ENCODE data around the gene C6orf58. TPM values are rescaled to one million over a fixed set of nuclear protein-coding genes. Genes with fewer than 3 reads are reported as not detected.

C6orf58 gene
- total and polyA plus RNA-seq, 2 experiments from 2014 or later, result 0.18 TPM; not detected in 1

DNA sequence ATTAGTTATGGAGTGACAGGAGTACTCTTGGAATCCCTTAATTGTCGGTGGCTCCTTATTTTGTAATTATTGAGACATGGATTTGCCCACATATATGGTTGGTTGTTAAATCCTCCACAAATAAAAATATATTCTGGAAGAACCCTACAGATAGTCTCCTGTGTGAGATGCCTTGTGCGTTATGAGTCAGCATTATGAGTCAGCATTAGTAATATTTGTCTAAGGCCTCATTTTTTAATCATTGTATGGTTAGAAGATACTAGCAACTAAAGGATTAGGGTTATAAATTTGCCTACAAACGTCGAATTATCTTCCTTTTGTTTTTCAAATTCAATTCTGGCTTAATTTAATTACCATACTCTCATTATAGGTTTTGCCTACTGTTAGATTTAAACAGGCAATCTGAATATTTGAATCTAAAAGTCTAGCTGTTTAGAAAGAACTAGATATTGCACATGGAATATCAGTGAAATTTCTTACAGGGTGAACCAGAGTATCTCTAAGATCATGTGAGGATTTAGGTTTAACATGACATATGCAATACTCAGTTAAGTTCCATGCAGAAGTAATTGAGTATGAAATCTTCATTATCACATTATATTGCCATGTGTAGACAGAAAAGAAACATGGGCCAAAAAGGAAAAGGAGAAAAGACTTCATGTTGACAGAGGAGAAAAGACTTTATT lies 5.9 kb downstream of the C6orf58 start:
- Histone ChIP-seq H3K27ac (ENCODE audit: low read depth) (no peak overlapping the region), H3K79me2 (replicated peaks; ENCODE audit: insufficient read depth) (no peaks in the 10 kb centered on the region), H3K4me1 (ENCODE audit: insufficient read depth) (no peaks in the 10 kb centered on the region; the same call in 1 of the 2 replicates), H2AFZ (no peak overlapping the region), H3K4me2 (no peak overlapping the region), H3F3A (replicated peaks; ENCODE audit: low read depth) (no peaks in the 10 kb centered on the region), H3K36me3 (ENCODE audit: insufficient read depth) (no peaks in the 10 kb centered on the region), H3K27me3 (ENCODE audit: insufficient read depth) (no peaks in the 10 kb centered on the region), H3K4me3 (no peak overlapping the region), H4K20me1 (replicated peaks; ENCODE audit: insufficient read depth) (no peaks in the 10 kb centered on the region), H3K9me2 (ENCODE audit: insufficient read depth) (no peaks in the 10 kb centered on the region)
- no peak overlapping the region for H3K27ac Mint-ChIP-seq
- no peak for ATAC-seq
- no peaks in the 10 kb centered on the region for H3K9me3 Mint-ChIP-seq
- H3K4me3 Mint-ChIP-seq, result no peak overlapping the region
- DNase-seq (ENCODE audit: low spot score), result no peak
- no peaks in the 10 kb centered on the region for H3K27me3 Mint-ChIP-seq (ENCODE audit: insufficient read depth, low read depth, poor library complexity)
- H3K36me3 Mint-ChIP-seq (ENCODE audit: low read depth), result no peaks in the 10 kb centered on the region
- TF ChIP-seq NANOG (IDR thresholded peaks at IDR 0.05; ENCODE audit: borderline replicate concordance) (no peak), JUNB (IDR thresholded peaks at IDR 0.05; ENCODE audit: unreplicated experiment) (no peak), ZNF114 (CRISPR knock-in tag; IDR thresholded peaks at IDR 0.05) (no peak), STAT1 (IDR thresholded peaks at IDR 0.05; ENCODE audit: unreplicated experiment) (no peak), POLR2AphosphoS5 (IDR thresholded peaks at IDR 0.05; ENCODE audit: low read depth) (no peak), CREB1 (CRISPR knock-in tag; IDR thresholded peaks at IDR 0.05; ENCODE audit: low read depth) (no peak), ZNF331 (CRISPR knock-in tag; IDR thresholded peaks at IDR 0.05; ENCODE audit: low read depth) (no peak)
- TF ChIP-seq, protein P1, sequence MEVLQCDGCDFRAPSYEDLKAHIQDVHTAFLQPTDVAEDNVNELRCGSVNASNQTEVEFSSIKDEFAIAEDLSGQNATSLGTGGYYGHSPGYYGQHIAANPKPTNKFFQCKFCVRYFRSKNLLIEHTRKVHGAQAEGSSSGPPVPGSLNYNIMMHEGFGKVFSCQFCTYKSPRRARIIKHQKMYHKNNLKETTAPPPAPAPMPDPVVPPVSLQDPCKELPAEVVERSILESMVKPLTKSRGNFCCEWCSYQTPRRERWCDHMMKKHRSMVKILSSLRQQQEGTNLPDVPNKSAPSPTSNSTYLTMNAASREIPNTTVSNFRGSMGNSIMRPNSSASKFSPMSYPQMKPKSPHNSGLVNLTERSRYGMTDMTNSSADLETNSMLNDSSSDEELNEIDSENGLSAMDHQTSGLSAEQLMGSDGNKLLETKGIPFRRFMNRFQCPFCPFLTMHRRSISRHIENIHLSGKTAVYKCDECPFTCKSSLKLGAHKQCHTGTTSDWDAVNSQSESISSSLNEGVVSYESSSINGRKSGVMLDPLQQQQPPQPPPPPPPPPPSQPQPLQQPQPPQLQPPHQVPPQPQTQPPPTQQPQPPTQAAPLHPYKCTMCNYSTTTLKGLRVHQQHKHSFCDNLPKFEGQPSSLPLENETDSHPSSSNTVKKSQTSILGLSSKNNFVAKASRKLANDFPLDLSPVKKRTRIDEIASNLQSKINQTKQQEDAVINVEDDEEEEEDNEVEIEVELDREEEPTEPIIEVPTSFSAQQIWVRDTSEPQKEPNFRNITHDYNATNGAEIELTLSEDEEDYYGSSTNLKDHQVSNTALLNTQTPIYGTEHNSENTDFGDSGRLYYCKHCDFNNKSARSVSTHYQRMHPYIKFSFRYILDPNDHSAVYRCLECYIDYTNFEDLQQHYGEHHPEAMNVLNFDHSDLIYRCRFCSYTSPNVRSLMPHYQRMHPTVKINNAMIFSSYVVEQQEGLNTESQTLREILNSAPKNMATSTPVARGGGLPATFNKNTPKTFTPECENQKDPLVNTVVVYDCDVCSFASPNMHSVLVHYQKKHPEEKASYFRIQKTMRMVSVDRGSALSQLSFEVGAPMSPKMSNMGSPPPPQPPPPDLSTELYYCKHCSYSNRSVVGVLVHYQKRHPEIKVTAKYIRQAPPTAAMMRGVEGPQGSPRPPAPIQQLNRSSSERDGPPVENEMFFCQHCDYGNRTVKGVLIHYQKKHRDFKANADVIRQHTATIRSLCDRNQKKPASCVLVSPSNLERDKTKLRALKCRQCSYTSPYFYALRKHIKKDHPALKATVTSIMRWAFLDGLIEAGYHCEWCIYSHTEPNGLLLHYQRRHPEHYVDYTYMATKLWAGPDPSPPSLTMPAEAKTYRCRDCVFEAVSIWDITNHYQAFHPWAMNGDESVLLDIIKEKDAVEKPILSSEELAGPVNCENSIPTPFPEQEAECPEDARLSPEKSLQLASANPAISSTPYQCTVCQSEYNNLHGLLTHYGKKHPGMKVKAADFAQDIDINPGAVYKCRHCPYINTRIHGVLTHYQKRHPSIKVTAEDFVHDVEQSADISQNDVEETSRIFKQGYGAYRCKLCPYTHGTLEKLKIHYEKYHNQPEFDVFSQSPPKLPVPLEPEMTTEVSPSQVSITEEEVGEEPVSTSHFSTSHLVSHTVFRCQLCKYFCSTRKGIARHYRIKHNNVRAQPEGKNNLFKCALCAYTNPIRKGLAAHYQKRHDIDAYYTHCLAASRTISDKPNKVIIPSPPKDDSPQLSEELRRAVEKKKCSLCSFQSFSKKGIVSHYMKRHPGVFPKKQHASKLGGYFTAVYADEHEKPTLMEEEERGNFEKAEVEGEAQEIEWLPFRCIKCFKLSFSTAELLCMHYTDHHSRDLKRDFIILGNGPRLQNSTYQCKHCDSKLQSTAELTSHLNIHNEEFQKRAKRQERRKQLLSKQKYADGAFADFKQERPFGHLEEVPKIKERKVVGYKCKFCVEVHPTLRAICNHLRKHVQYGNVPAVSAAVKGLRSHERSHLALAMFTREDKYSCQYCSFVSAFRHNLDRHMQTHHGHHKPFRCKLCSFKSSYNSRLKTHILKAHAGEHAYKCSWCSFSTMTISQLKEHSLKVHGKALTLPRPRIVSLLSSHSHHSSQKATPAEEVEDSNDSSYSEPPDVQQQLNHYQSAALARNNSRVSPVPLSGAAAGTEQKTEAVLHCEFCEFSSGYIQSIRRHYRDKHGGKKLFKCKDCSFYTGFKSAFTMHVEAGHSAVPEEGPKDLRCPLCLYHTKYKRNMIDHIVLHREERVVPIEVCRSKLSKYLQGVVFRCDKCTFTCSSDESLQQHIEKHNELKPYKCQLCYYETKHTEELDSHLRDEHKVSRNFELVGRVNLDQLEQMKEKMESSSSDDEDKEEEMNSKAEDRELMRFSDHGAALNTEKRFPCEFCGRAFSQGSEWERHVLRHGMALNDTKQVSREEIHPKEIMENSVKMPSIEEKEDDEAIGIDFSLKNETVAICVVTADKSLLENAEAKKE (CRISPR knock-in tag; IDR thresholded peaks at IDR 0.05), result no peak
- TF ChIP-seq, protein P2, sequence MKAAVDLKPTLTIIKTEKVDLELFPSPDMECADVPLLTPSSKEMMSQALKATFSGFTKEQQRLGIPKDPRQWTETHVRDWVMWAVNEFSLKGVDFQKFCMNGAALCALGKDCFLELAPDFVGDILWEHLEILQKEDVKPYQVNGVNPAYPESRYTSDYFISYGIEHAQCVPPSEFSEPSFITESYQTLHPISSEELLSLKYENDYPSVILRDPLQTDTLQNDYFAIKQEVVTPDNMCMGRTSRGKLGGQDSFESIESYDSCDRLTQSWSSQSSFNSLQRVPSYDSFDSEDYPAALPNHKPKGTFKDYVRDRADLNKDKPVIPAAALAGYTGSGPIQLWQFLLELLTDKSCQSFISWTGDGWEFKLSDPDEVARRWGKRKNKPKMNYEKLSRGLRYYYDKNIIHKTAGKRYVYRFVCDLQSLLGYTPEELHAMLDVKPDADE (IDR thresholded peaks at IDR 0.05), result no peak
- TF ChIP-seq, protein P3, sequence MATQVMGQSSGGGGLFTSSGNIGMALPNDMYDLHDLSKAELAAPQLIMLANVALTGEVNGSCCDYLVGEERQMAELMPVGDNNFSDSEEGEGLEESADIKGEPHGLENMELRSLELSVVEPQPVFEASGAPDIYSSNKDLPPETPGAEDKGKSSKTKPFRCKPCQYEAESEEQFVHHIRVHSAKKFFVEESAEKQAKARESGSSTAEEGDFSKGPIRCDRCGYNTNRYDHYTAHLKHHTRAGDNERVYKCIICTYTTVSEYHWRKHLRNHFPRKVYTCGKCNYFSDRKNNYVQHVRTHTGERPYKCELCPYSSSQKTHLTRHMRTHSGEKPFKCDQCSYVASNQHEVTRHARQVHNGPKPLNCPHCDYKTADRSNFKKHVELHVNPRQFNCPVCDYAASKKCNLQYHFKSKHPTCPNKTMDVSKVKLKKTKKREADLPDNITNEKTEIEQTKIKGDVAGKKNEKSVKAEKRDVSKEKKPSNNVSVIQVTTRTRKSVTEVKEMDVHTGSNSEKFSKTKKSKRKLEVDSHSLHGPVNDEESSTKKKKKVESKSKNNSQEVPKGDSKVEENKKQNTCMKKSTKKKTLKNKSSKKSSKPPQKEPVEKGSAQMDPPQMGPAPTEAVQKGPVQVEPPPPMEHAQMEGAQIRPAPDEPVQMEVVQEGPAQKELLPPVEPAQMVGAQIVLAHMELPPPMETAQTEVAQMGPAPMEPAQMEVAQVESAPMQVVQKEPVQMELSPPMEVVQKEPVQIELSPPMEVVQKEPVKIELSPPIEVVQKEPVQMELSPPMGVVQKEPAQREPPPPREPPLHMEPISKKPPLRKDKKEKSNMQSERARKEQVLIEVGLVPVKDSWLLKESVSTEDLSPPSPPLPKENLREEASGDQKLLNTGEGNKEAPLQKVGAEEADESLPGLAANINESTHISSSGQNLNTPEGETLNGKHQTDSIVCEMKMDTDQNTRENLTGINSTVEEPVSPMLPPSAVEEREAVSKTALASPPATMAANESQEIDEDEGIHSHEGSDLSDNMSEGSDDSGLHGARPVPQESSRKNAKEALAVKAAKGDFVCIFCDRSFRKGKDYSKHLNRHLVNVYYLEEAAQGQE (IDR thresholded peaks at IDR 0.05; ENCODE audit: unreplicated experiment), result no peak
- TF ChIP-seq, protein P4, sequence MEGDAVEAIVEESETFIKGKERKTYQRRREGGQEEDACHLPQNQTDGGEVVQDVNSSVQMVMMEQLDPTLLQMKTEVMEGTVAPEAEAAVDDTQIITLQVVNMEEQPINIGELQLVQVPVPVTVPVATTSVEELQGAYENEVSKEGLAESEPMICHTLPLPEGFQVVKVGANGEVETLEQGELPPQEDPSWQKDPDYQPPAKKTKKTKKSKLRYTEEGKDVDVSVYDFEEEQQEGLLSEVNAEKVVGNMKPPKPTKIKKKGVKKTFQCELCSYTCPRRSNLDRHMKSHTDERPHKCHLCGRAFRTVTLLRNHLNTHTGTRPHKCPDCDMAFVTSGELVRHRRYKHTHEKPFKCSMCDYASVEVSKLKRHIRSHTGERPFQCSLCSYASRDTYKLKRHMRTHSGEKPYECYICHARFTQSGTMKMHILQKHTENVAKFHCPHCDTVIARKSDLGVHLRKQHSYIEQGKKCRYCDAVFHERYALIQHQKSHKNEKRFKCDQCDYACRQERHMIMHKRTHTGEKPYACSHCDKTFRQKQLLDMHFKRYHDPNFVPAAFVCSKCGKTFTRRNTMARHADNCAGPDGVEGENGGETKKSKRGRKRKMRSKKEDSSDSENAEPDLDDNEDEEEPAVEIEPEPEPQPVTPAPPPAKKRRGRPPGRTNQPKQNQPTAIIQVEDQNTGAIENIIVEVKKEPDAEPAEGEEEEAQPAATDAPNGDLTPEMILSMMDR (conservative IDR thresholded peaks at IDR 0.05; ENCODE audit: low read depth in 2 of 2), result no peak
- peaks cover 8% of the 10 kb centered on the region for H3K4me1 Mint-ChIP-seq
